IPS-18a (cell line): Measurements from ENCODE around the gene ADAMTS12.
"Not testable (repeated sequence)": the region's sequence is repeated elsewhere in the genome, so short reads cannot be mapped to it uniquely, and the experiment has no call there.

ENCODE experiments used
- H3K27ac ChIP-seq: one replicate; pipeline ENCODE4 v1.5.1; 2013; ENCODE audit warnings: low read length
- H3K27me3 ChIP-seq: one replicate; pipeline ENCODE4 v1.6.1; 2013; ENCODE audit warnings: mild to moderate bottlenecking, low read length; ENCODE audit not compliant: control insufficient read depth, insufficient read depth
- H3K36me3 ChIP-seq: one replicate; pipeline ENCODE4 v1.6.1; 2013; ENCODE audit warnings: low read depth, low read length; ENCODE audit not compliant: control insufficient read depth
- H3K4me1 ChIP-seq: one replicate; pipeline ENCODE4 v1.6.1; 2013; ENCODE audit warnings: low read depth, low read length; ENCODE audit not compliant: control insufficient read depth
- H3K4me3 ChIP-seq: one replicate; pipeline ENCODE4 v1.5.1; 2013; ENCODE audit warnings: low read length
- H3K9ac ChIP-seq: one replicate; pipeline ENCODE4 v1.6.1; 2013; ENCODE audit warnings: mild to moderate bottlenecking, low read length, moderate library complexity
- H3K9me3 ChIP-seq: one replicate; pipeline ENCODE4 v1.6.1; 2013; ENCODE audit warnings: low read depth, low read length; ENCODE audit not compliant: control insufficient read depth

The ADAMTS12 gene

DNA sequence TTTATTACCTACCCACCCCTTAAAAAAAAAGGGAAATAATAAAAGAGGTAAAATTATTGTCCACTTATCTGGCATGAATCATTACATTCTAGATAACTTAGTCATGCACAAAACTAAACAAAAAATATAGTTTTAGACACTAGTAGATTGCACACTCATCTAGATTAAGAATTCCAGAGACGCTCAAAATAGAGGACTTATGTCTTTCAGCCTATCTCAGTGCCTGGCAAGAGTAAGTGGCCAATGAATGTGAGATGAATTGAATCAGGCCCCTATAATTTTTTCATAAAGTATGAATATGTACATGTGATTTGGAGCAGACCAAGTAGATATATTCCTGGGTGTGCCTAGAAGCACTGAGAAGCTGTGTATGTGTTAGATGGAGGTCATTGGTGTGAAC lies 42.4 kb upstream of the ADAMTS12 start:
- Histone ChIP-seq H3K9ac (no peak overlapping the region), H3K27me3 (peaks cover 26% of the 10 kb centered on the region), H3K36me3 (no peaks in the 10 kb centered on the region), H3K27ac (no peak overlapping the region), H3K4me3 (no peak overlapping the region), H3K4me1 (peaks cover 14% of the 10 kb centered on the region), H3K9me3 (no peaks in the 10 kb centered on the region)

DNA sequence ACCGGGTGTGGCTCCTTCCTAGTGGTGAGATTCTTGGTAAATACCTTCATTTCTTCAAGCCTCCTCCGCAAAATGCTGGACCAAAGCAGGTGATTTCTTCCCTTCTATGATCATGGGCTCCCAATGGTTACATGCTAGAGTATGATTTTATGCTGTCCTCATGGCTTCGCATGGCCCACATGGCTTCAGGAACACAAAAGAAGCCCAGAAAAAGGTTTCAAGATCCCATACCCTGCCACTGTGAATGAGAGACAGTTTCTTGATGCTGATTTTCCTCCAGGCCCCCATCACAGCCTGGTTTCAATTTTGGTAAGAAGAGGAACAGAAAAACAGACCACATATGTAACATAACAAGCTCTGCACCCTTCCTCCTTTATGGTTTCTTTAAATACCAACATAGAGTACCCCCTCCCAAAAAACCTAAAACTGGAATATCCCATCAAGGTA lies 42.0 kb upstream of the ADAMTS12 start:
- Histone ChIP-seq H3K4me3 (no peak overlapping the region), H3K27ac (no peak overlapping the region), H3K36me3 (no peaks in the 10 kb centered on the region), H3K4me1 (peaks cover 15% of the 10 kb centered on the region), H3K9me3 (no peaks in the 10 kb centered on the region), H3K27me3 (peaks cover 26% of the 10 kb centered on the region), H3K9ac (no peak overlapping the region)

GRCh38 chr5:33931136-33931535 lies 39.3 kb upstream of the ADAMTS12 start:
- Histone ChIP-seq H3K4me3 (no peak overlapping the region), H3K4me1 (peaks cover 28% of the 10 kb centered on the region), H3K27me3 (peaks cover 10% of the 10 kb centered on the region), H3K27ac (no peak overlapping the region), H3K9me3 (no peaks in the 10 kb centered on the region), H3K9ac (no peak overlapping the region), H3K36me3 (no peaks in the 10 kb centered on the region)

DNA sequence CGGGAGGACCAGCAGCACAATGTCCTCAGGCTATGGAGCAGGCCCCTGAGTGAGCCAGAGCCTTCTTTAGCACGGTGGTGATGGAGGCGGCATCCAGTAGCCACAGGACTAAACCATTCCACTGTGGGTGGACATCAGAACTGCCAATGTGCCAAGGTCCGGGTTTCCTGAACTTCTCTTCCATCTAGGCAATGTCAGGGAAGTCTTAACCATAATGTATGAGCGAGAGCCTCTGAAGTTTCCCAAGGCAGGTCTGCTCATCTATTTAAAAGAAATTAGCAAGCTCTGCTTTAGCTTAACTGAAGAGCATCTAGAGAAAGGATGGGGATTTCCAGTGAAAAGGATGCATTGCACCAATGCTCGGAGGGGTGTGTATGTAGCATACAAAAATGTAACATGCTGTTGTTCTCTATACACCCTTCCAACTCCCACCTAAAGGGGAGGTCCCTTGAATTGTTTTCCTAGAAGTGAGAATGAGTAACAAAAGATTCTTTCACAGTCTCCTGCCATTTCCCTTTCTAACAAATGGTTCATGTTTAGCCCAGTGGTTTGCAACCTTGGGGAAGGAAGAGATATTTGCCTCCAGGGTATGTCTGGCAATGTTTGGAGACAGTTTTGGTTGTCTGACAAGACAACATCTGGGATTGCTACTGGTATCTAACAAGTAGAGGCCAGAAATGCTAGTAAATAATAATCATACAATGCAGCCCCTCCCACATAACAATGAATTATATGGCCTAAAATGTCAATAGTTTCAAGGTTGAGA lies 38.3 kb upstream of the ADAMTS12 start:
- Histone ChIP-seq H3K9me3 (no peaks in the 10 kb centered on the region), H3K27ac (no peak overlapping the region), H3K4me3 (no peak overlapping the region), H3K27me3 (no peaks in the 10 kb centered on the region), H3K36me3 (no peaks in the 10 kb centered on the region), H3K9ac (no peak overlapping the region), H3K4me1 (peaks cover 28% of the 10 kb centered on the region)

- no peaks in the 10 kb centered on the region for H3K27me3 ChIP-seq
Observed at GRCh38 chr5:33928283-33928682, 36.5 kb upstream of the ADAMTS12 start.

GRCh38 chr5:33927685-33928084 lies 35.9 kb upstream of the ADAMTS12 start:
- H3K9me3 ChIP-seq: no peaks in the 10 kb centered on the region

More at GRCh38 chr5:33928283-33928682, 36.5 kb upstream of the ADAMTS12 start:
- Histone ChIP-seq H3K36me3 (no peaks in the 10 kb centered on the region), H3K9ac (no peak overlapping the region), H3K4me1 (peaks cover 28% of the 10 kb centered on the region), H3K4me3 (no peak overlapping the region), H3K9me3 (no peaks in the 10 kb centered on the region), H3K27ac (no peak overlapping the region)

DNA sequence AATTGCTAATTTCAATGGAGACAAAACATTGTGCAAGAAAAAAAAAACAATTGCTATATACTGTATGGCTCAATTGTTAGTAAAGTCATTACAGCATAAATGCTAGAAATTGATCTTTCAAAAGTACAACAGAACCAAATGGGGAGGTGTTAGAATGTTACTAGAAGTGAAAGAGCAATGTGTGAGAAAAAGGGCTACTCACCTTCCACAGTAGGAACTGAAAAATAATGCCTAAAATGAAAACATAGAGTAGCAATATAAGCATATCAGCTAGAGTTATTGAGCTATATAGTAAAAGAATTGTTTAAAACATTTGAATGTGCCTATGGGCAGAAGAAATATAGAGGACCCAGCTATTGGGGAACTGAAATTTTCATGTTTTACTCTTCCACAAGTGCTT lies 33.5 kb upstream of the ADAMTS12 start:
- Histone ChIP-seq H3K4me3 (no peak overlapping the region), H3K9me3 (no peaks in the 10 kb centered on the region), H3K4me1 (peaks cover 16% of the 10 kb centered on the region), H3K36me3 (no peaks in the 10 kb centered on the region), H3K9ac (no peak overlapping the region), H3K27ac (no peak overlapping the region), H3K27me3 (no peaks in the 10 kb centered on the region)

More at GRCh38 chr5:33927685-33928084, 35.9 kb upstream of the ADAMTS12 start:
- H3K4me3 ChIP-seq: no peak overlapping the region
- no peaks in the 10 kb centered on the region for H3K27me3 ChIP-seq
- H3K9ac ChIP-seq: no peak overlapping the region
- H3K4me1 ChIP-seq: peaks cover 28% of the 10 kb centered on the region
- H3K27ac ChIP-seq: no peak overlapping the region
- no peaks in the 10 kb centered on the region for H3K36me3 ChIP-seq

DNA sequence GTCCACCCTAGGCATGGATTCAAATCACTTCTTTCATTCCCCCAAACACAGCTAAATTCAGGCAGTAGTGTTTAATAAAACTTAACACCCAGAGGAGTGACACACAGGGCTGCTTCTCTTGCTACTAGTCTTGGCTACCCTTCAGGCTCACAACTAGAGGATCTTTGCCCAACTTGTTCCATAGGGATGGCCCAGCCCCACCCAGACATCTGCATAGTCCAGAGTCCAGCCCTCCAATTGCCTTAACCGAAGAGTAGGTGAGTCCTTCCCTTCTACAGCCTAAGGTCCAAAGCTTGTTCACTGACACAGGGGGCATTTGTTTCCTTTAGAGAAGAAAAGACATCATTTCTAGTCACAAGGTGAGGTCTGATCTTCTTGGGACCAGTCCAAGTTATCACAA lies 29.2 kb upstream of the ADAMTS12 start:
- Histone ChIP-seq H3K4me3 (no peak overlapping the region), H3K36me3 (no peaks in the 10 kb centered on the region), H3K9ac (no peak overlapping the region), H3K27me3 (no peaks in the 10 kb centered on the region), H3K4me1 (no peaks in the 10 kb centered on the region), H3K27ac (no peak overlapping the region), H3K9me3 (no peaks in the 10 kb centered on the region)

- H3K9me3 ChIP-seq, H3K4me3 ChIP-seq: not testable (repeated sequence)
Observed at GRCh38 chr5:33914844-33915243, 23.1 kb upstream of the ADAMTS12 start.

DNA sequence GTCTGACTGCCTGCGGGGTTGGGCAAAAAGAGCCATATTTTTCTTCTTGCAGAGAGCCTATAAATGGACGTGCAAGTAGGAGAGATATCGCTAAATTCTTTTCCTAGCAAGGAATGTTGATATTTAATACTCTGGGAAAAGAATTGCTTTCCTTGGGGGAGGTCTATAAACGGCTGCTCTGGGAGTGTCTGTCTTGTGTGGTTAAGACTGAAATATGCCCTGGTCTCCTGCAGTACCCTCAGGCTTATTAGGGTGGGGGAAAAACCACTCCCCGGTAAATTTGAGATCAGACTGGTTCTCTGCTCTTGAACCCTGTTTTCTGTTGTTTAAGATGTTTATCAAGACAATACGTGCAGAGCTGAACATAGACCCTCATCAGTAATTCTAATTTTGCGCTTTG lies 14.5 kb upstream of the ADAMTS12 start:
- not testable (repeated sequence) for H3K27me3 ChIP-seq, H3K9me3 ChIP-seq, H3K27ac ChIP-seq, H3K9ac ChIP-seq, H3K4me1 ChIP-seq, H3K36me3 ChIP-seq, H3K4me3 ChIP-seq

More at GRCh38 chr5:33914844-33915243, 23.1 kb upstream of the ADAMTS12 start:
- H3K4me1 ChIP-seq, H3K27ac ChIP-seq, H3K27me3 ChIP-seq, H3K9ac ChIP-seq, H3K36me3 ChIP-seq: not testable (repeated sequence)

- Histone ChIP-seq H3K27ac (no peak overlapping the region), H3K4me3 (no peak overlapping the region), H3K4me1 (no peaks in the 10 kb centered on the region), H3K36me3 (no peaks in the 10 kb centered on the region), H3K9ac (no peak overlapping the region), H3K27me3 (no peaks in the 10 kb centered on the region), H3K9me3 (peaks cover 9% of the 10 kb centered on the region)
Observed at GRCh38 chr5:33905381-33905780, 13.6 kb upstream of the ADAMTS12 start.

DNA sequence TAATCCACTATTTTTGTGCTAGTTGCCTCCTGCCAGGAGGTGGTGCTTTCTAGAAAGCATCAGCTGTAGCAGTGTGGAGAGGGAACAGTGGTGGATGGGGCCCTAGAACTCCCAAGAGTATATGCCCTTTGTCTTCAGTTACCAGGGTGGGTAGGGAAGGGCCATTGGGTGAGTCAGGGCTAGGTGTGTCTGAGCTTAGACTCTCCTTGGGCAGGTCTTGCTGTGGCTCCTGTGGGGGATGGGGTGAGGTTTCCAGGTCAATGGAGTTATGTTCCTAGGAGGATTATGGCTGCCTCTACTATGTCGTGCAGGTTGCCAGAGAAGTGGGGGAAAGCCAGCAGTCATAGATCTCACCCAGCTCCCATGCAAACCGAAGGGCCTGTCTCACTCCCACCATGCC lies 11.3 kb upstream of the ADAMTS12 start:
- Histone ChIP-seq H3K27me3 (no peaks in the 10 kb centered on the region), H3K9ac (no peak overlapping the region), H3K9me3 (peaks cover 9% of the 10 kb centered on the region), H3K36me3 (no peaks in the 10 kb centered on the region), H3K4me1 (no peaks in the 10 kb centered on the region), H3K4me3 (no peak overlapping the region), H3K27ac (no peak overlapping the region)
